ENCODE measurements around the gene OR4D9.
"Not testable (repeated sequence)": the region's sequence is repeated elsewhere in the genome, so short reads cannot be mapped to it uniquely, and the experiment has no call there.

Gene OR4D9

GRCh38 chr11:59510941-59511589 lies at the start of gene OR4D9:
TSS of gene OR4D9 (plus strand) at chr11:59511539. CDS start at chr11:59514913, 3,374 bp downstream.
- DNase-seq = peak; percentile 16

- DNase-seq = no peak
These were observed 48.1 kb upstream of the OR4D9 start for GRCh38 chr11:59463190-59463641.

GRCh38 chr11:59473015-59473414 lies 38.3 kb upstream of the OR4D9 start, which contains the start of gene OR4D10:
TSS of gene OR4D10 (plus strand) at chr11:59473315. CDS start at chr11:59477430, 4,115 bp downstream.
- no peak for DNase-seq

- DNase-seq = no peak
These were observed 36.2 kb upstream of the OR4D9 start for GRCh38 chr11:59475176-59475575.

GRCh38 chr11:59479906-59480305 lies 31.4 kb upstream of the OR4D9 start:
- DNase-seq = no peak

- DNase-seq = no peak
These were observed 31.0 kb upstream of the OR4D9 start for GRCh38 chr11:59480359-59480758.

- DNase-seq = peak; percentile 7
These were observed 9.4 kb upstream of the OR4D9 start for GRCh38 chr11:59501931-59502330.

GRCh38 chr11:59503276-59503675 lies 8.1 kb upstream of the OR4D9 start, which contains the start of gene OR4D11:
TSS of gene OR4D11 (plus strand) at chr11:59503576. CDS start at chr11:59503576, 0 bp downstream.
- DNase-seq = no peak

GRCh38 chr11:59511675-59512074 lies 336 bp downstream of the OR4D9 start:
- no peak for DNase-seq

- not testable (repeated sequence) for DNase-seq
These were observed 8.8 kb downstream of the OR4D9 start for GRCh38 chr11:59520139-59520538.

GRCh38 chr11:59520741-59521140 lies 9.4 kb downstream of the OR4D9 start:
- no peak for DNase-seq

- no peak for DNase-seq
These were observed 12.2 kb downstream of the OR4D9 start for GRCh38 chr11:59523541-59523940.

- DNase-seq = no peak
These were observed 17.4 kb downstream of the OR4D9 start for GRCh38 chr11:59528711-59529110.

GRCh38 chr11:59532620-59533019 lies 21.3 kb downstream of the OR4D9 start:
- no peak for DNase-seq

GRCh38 chr11:59534676-59535075 lies 23.3 kb downstream of the OR4D9 start:
- no peak for DNase-seq

- DNase-seq = no peak
These were observed 30.9 kb downstream of the OR4D9 start for GRCh38 chr11:59542142-59542810.

GRCh38 chr11:59543713-59544112 lies 32.4 kb downstream of the OR4D9 start:
- not testable (repeated sequence) for DNase-seq

- DNase-seq = no peak
These were observed 33.5 kb downstream of the OR4D9 start for GRCh38 chr11:59544869-59545178.

- peak; percentile 54 for DNase-seq
These were observed 34.1 kb downstream of the OR4D9 start for GRCh38 chr11:59545179-59546020.

GRCh38 chr11:59547605-59548308 lies 36.4 kb downstream of the OR4D9 start:
- DNase-seq = not testable (repeated sequence)

GRCh38 chr11:59548309-59548656 lies 36.9 kb downstream of the OR4D9 start:
- no peak for DNase-seq

GRCh38 chr11:59550368-59550841 lies 39.1 kb downstream of the OR4D9 start:
- DNase-seq = peak; percentile 97
